Parathyroid adenoma (tissue), 2 donors: ENCODE data around the gene SLC43A3.

ENCODE experiments used
- H2AFZ ChIP-seq: fragments of 300-600 bp; sonication (generic); one replicate; pipeline ENCODE4 v1.7.0; 2017; ENCODE audit warnings: antibody characterized with exemption, mild to moderate bottlenecking
- H3K27ac ChIP-seq: fragments of 300-600 bp; sonication (generic); one replicate; pipeline ENCODE4 v1.7.0; 2017
- H3K27me3 ChIP-seq: fragments of 300-600 bp; sonication (generic); one replicate; pipeline ENCODE4 v1.7.0; 2017; ENCODE audit warnings: low read length; ENCODE audit not compliant: control insufficient read depth, insufficient read depth
- H3K36me3 ChIP-seq: fragments of 300-600 bp; sonication (generic); one replicate; pipeline ENCODE4 v1.7.0; 2017; ENCODE audit warnings: low read length; ENCODE audit not compliant: control insufficient read depth, insufficient read depth
- H3K4me1 ChIP-seq: fragments of 300-600 bp; sonication (generic); one replicate; pipeline ENCODE4 v1.7.0; 2017; ENCODE audit warnings: control low read depth
- H3K4me2 ChIP-seq: fragments of 300-600 bp; sonication (generic); one replicate; pipeline ENCODE4 v1.7.0; 2017; ENCODE audit warnings: low read length
- H3K4me3 ChIP-seq: fragments of 300-600 bp; sonication (generic); one replicate; pipeline ENCODE4 v1.7.0; 2017; ENCODE audit warnings: low read depth, low read length
- H3K79me2 ChIP-seq: fragments of 300-600 bp; sonication (generic); one replicate; pipeline ENCODE4 v1.7.0; 2017; ENCODE audit warnings: control low read depth
- H3K9ac ChIP-seq: fragments of 300-600 bp; sonication (generic); one replicate; pipeline ENCODE4 v1.7.0; 2017; ENCODE audit warnings: mild to moderate bottlenecking
- H3K9me3 ChIP-seq: fragments of 300-600 bp; sonication (generic); one replicate; pipeline ENCODE4 v1.7.0; 2017; ENCODE audit warnings: low read length; ENCODE audit not compliant: control insufficient read depth
- CTCF ChIP-seq: fragments of 300-600 bp; sonication (generic); IDR thresholded peaks from one replicate; pipeline ENCODE4 v1.7.0; 2017; ENCODE audit warnings: antibody characterized with exemption, mild to moderate bottlenecking
- donor health status: primary hyperparathyroidism.

SLC43A3 gene

GRCh38 chr11:57374966-57375365, 52.0 kb downstream of the SLC43A3 start:
- no peaks in the 10 kb centered on the region for H3K9me3 ChIP-seq
- no peaks in the 10 kb centered on the region for H3K36me3 ChIP-seq
- no peaks in the 10 kb centered on the region for H3K27me3 ChIP-seq
- no peak overlapping the region for H3K4me2 ChIP-seq
- H2AFZ ChIP-seq = no peak overlapping the region
- H3K79me2 ChIP-seq = no peaks in the 10 kb centered on the region
- H3K4me1 ChIP-seq = no peaks in the 10 kb centered on the region
- no peak overlapping the region for H3K4me3 ChIP-seq
- no peak overlapping the region for H3K9ac ChIP-seq
- no peak overlapping the region for H3K27ac ChIP-seq
- TF ChIP-seq CTCF = no peak

GRCh38 chr11:57373146-57373545, 53.8 kb downstream of the SLC43A3 start:
- H3K9ac ChIP-seq = no peak overlapping the region
- H3K27me3 ChIP-seq = no peaks in the 10 kb centered on the region
- H3K4me2 ChIP-seq = no peak overlapping the region
- H2AFZ ChIP-seq = no peak overlapping the region
- H3K79me2 ChIP-seq = no peaks in the 10 kb centered on the region
- no peak overlapping the region for H3K4me3 ChIP-seq
- H3K9me3 ChIP-seq = no peaks in the 10 kb centered on the region
- H3K36me3 ChIP-seq = no peaks in the 10 kb centered on the region
- H3K27ac ChIP-seq = no peak overlapping the region
- H3K4me1 ChIP-seq = no peaks in the 10 kb centered on the region
- TF ChIP-seq CTCF = no peak

- Histone ChIP-seq H3K27ac (no peak overlapping the region), H3K4me2 (no peak overlapping the region), H3K27me3 (no peaks in the 10 kb centered on the region), H3K36me3 (no peaks in the 10 kb centered on the region), H3K9me3 (no peaks in the 10 kb centered on the region), H3K9ac (no peak overlapping the region), H3K79me2 (no peaks in the 10 kb centered on the region), H2AFZ (no peak overlapping the region), H3K4me1 (no peaks in the 10 kb centered on the region), H3K4me3 (no peak overlapping the region)
- TF ChIP-seq CTCF = no peak
Observed at GRCh38 chr11:57370941-57371340, 56.0 kb downstream of the SLC43A3 start.

- no peak overlapping the region for H2AFZ ChIP-seq
- H3K9me3 ChIP-seq = no peaks in the 10 kb centered on the region
- no peak overlapping the region for H3K4me2 ChIP-seq
- no peaks in the 10 kb centered on the region for H3K4me1 ChIP-seq
- H3K9ac ChIP-seq = no peak overlapping the region
- H3K27ac ChIP-seq = no peak overlapping the region
- H3K36me3 ChIP-seq = no peaks in the 10 kb centered on the region
- H3K79me2 ChIP-seq = no peaks in the 10 kb centered on the region
- TF ChIP-seq CTCF = no peak
- no peak overlapping the region for H3K4me3 ChIP-seq
- no peaks in the 10 kb centered on the region for H3K27me3 ChIP-seq
Observed at GRCh38 chr11:57370251-57370650, 56.7 kb downstream of the SLC43A3 start.

- H3K9me3 ChIP-seq = no peaks in the 10 kb centered on the region
- TF ChIP-seq CTCF = no peak
- H2AFZ ChIP-seq = no peak overlapping the region
- no peak overlapping the region for H3K4me2 ChIP-seq
- H3K79me2 ChIP-seq = no peaks in the 10 kb centered on the region
- H3K9ac ChIP-seq = no peak overlapping the region
- no peak overlapping the region for H3K4me3 ChIP-seq
- no peaks in the 10 kb centered on the region for H3K27me3 ChIP-seq
- no peak overlapping the region for H3K27ac ChIP-seq
- H3K36me3 ChIP-seq = no peaks in the 10 kb centered on the region
- H3K4me1 ChIP-seq = peaks cover under 1% of the 10 kb centered on the region
Observed at GRCh38 chr11:57368845-57369232, 58.1 kb downstream of the SLC43A3 start.
